SU-DHL-6 (cell line): ENCODE data around the gene PIK3R1.

Source experiments
- CTCF ChIP-seq: fragments of 200-600 bp; sonication (generic); IDR thresholded peaks from one replicate; pipeline ENCODE4 v1.5.1; 2017; ENCODE audit warnings: antibody characterized with exemption, mild to moderate bottlenecking, low read length, moderate library complexity; ENCODE audit not compliant: insufficient read depth, poor library complexity, severe bottlenecking
- EZH2phosphoT487 ChIP-seq: fragments of 200-600 bp; sonication (generic), shearing (Covaris generic); conservative IDR thresholded peaks from 2 replicates; pipeline ENCODE4 v1.6.1; 2018; ENCODE audit warnings: mild to moderate bottlenecking, antibody characterized with exemption, low read length, moderate library complexity, mixed read lengths

GRCh38 chr5:68221488-68221887 is 5.9 kb downstream of the PIK3R1 start:
- no peak for TF ChIP-seq CTCF
- TF ChIP-seq EZH2phosphoT487 = no peak
